GM19463 (cell line): Measurements from ENCODE around the gene CCDC88C.

ENCODE experiments used
- ATAC-seq: cut with Tn5 transposase; IDR thresholded peaks from one replicate; pipeline ENCODE4 v1.9.1; 2021; ENCODE audit warnings: mild to moderate bottlenecking, moderate library complexity; ENCODE audit not compliant: unreplicated experiment

The CCDC88C gene

DNA sequence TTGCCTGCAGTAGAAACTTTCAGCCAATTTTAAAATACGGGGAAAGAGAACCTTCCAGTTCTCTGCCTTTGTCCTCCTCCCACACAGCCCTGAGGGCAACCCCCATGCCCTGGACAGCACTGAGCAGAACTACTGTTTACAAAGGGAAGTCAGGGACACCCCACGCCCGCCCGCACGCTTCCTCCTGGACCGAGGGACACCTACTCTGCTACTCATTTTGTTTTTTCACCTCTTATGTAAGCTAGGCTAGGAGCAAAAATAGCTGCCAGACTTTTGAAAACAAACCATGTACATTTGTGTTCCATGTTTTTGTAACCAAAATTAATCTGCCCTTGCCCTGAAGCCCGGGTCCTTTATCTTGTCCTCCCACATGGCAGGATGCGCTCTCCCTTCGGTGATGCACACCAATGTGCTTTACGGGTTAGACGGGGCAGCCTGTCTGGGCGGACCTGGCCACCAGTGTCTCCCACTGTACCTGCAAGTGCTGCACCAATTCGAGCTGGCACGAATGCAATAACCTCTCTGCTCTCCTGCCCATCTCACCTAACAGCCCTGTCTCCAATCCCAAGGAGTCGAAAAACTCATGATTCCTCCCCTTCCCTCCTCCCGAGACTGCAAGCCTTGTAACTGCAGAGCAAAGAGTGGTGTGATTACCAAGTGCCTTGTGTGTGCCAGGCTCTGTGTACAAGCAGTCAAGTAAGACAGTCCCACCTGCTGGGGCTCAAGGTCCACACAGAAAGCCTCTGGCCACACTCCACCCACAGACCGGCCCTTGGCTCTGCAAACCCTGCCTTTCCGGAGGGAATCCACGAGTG lies 85.2 kb downstream of the CCDC88C start:
- ATAC-seq = no peak

DNA sequence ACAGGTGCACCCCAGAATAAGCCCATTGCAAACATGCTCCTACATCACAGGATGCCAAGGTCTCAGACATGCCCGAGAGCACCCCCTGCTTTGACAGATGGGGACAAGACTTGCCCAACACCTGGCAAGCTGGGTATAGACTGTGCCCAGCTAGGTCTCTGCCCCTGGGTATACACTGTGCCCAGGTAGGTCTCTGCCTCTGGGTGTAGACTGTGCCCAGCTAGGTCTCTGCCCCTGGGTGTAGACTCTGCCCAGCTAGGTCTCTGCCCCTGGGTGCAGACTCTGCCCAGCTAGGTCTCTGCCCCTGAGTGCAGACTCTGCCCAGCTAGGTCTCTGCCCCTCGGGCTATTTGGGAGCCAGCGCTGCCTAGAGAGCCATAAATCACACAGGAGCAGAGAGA lies 85.9 kb downstream of the CCDC88C start:
- no peak for ATAC-seq

DNA sequence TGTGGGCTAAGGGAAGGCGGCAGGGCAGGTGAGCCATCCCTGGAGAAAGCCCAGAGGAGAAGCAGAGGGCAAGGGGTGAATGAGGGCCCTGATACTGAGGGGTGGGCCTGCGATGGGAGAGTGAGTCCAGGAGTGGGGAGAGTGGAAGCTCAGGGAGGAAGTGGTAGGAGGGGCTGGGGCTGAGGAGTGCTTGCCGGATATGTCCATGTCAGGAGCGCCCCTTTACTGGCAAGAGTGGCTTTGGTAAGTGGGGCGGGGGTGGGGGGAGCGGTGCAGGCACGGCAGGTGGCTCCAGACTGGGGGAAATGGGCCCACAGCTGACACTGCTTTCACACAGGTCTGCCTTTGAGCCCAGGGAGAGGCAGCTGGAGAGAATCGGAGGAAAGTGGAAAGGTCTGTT lies 86.8 kb downstream of the CCDC88C start:
- ATAC-seq = peak; percentile 49

DNA sequence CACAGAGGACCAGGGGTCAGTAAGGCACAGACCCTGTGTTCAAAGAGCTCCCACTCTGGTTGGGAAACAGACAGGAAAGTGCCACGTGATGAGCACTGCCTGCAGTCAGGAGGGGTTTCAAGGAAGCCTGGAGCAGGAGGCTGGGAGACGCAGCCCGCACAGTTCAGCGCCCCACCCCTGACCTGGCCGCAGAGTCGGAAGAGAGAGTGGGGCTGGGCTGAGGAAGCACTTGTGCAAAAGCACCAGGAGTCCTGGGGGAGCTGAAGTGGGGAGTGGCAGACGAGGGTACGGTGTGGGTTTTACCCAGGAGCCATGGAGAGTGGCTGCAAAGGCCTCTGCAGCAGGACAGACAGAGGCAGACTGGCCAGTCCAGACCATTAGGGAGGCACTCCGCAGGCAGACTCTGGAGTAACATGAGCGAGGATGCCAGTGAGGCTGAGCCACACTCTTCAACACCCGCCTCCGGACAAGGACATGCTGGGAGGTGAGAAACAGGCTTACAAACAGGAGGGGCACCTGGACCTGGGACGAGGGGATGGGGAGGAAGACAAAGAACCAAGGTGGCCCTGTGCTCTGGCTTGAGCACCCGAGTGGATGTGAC lies 87.4 kb downstream of the CCDC88C start:
- no peak for ATAC-seq

DNA sequence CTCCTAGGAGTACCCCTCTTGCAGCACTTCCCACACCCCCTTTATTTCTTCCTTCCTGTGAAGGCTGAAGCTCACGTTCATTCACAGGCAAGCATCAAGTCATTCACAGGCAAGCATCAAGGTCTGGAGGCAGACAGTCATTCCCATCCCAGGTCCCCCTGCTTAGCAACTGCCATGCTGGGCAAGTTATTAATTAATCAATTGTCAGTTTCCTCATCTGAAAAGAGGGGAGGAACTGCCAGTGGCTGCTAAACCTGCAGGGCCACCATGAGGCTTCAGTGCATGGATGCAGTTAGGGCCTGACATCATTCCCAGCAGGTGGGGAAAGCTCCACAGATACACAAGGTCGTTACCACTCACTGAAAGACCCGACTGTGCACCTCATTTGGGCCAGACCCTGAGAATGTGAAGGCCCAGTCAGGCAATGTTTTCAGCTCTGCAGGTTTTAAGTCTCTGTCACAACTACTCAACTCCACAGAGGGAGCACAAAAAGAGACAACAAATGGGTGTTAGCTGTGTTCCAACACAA lies 88.1 kb downstream of the CCDC88C start:
- ATAC-seq = no peak

DNA sequence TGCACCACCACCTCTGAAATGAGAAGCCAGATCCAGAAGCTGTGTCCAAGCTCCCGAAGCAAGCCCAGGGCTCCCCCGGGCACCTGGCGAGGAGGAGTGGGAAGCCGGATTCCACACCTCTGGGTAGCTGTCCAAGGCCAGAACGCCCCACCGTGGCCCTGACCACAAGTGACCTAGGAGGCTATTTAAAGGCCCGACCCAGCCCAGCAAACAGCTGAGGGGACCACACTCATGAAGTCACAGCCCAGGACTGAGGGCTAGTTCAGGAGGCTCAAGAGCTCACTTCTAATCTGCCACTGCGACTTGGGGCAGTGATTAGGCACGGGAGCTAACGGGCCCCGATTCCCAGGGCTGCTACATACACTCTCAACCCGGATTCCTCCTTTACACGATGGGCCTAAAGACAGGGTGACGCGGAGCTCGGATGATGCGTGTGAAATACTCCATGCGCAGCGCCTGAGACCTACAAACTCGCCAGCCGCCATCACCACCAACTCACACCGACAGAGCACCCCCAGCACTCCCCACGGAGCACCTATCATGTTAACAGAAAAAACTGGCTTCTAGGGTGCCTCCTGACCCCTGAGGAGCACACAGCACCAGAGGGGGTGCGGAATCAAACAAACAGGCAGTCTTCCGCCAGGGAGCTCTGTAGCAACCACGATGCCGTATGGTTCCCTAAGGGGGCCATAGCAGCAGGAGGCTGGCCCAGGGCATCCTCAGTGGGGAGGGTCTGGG lies 89.1 kb downstream of the CCDC88C start:
- ATAC-seq = no peak

- ATAC-seq = no peak
These were observed 89.8 kb downstream of the CCDC88C start for GRCh38 chr14:91327661-91328312.

GRCh38 chr14:91327250-91327595 lies 90.4 kb downstream of the CCDC88C start:
- no peak for ATAC-seq

DNA sequence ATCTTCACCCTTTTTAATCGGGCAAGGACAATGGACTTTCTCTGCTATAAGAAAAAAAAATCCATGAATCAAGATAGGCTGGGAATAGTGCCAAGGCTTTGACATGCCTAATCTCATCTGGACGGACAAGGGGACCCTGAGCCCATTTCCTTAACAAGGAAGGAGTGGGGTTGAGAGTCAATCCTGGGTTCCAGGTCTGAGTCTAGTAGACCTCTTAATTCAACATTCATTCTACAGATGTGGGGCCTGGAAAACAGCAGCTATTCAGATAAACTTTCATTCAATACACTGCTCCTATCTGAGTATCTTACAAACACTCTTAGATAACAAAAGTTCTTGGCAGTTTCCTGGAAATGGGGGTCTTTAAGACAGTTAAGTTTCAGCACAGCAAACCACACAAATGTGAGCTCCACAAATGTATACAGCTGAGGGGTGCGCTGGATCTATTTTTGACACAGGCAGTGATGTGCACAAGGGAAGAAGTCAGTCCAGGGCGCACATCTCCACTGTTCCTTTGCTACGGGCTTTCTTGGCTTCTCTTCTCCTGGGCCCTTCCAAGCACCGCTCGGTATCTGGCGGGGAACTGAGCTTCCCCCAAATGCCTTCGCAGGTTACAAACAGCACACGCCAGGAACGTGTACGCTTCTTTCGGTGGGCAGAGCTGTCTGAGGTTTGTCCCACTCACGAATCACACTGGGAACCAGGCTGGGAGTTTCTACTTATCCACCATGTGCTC lies 90.9 kb downstream of the CCDC88C start:
- ATAC-seq = no peak

DNA sequence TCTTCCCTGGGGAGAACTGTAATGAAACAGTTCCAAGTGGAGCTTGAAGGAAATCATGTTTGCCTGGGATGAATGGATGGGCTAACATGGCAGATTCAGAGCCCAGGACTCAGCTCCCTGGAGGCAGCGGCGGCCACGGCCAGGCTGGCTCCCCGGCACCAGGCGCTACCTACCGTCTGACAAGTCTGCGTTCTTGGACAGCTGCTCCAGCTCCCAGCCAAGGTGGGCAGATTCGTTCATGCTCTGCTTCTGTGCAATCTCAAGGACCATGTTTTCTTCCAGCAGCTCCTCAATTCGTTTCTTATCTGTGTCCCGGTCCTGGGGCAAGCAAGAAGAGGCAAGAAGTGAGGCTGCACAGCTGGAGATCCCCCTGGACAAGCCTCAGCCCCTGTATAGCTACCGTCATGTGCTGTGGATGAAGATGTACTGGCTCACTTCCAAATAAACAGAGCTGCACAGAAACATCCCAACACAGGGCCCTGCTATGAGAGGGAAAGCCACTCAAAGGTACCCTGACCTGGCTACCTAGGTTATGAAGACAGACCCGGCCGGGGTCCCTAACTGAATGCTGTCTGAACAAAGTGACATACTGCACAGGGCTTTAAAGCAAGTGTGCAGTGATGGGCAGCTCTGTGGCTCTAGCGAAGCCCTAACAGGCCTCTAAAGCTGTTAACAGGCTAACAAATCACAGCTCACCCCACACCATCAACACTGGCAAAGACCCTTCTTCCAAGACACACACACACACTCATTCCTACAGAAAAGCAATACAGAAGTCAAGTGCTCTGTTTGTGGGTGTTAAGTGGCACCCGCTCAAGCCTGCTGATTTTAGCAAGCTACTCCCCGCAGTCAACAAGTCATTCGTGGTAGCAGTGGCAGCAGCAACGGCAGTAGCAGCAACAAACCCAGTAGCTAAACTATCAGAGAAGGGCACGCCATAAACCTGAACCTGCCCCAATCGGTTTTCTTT lies 92.7 kb downstream of the CCDC88C start:
- ATAC-seq = no peak

- ATAC-seq = peak; percentile 77
These were observed 93.7 kb downstream of the CCDC88C start for GRCh38 chr14:91323671-91324605.

DNA sequence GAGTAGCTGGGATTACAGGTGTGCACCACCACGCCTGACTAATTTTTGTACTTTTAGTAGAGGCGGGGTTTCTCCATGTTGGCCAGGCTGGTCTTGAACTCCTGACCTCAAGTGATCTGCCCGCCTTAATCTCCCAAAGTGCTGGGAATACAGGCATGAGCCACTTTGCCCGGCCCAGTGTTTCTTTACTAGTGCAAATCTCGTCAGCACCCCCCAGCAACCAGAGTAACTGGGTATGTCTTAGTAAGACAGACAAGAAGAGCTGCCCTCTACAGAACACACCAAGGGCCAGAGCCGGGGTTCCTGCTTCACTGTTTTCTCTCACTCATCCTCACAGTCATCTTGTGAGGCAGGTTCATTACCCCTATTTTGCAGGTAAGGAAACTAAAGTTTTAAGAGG lies 94.6 kb downstream of the CCDC88C start:
- no peak for ATAC-seq

GRCh38 chr14:91322623-91323022 lies 95.0 kb downstream of the CCDC88C start:
- no peak for ATAC-seq

DNA sequence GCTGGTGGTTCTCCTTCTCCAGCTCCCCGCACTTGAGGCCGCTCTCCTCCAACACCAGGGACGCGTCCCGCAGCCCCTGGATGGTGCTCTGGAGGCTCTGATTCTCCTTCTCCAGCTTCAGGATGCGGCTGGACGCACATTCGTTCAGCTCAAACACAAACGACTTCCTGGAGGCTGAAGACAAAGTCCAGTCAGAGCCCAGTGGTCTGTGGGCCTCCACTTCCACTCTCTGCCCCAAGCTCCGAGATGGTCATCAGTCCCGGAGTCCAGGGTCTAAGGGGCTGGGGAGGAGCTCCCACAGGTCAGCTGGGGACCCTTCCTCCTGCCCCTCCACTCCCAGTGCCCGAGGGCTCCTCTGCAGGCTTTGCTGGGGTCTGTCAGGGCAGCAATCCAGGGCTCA lies 96.5 kb downstream of the CCDC88C start:
- no peak for ATAC-seq

DNA sequence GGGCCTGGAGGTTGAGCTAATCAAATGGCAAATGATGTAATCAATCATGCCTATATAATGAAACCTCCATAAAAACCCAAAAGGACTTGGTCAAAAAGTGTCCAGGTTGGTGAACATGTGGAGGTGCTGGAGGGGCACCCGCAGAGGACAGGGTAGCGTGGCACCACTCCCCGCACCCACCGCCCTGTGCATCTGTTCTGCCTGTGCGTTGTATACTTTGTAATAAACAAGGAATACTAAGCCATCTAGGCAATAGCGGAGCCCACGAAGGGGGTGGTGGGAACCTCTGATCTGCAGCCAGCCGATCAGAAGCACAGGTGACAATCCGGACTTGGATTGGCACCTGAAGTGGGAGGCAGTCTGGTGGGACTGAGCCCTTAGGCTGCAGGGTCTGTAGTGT lies 97.4 kb downstream of the CCDC88C start:
- no peak for ATAC-seq

DNA sequence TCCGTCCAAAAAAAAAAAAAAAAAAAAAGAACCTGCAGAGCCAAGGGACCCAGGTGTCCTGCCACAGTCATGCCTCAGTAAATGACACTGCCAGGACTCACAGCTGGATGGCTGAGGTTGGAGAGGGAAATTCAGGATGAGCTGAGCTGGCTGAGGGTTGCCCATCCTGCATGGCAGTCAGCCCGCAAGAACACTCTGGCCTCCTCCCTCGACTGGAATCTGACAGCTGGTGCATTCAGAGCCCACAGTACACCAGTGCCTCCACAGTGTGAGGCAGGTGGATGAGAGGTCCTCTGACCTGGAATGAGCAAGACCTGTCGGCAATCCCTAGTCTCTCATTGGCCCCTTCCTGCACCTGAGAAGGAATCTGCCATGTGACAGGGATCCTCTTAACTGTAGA lies 98.7 kb downstream of the CCDC88C start:
- no peak for ATAC-seq

DNA sequence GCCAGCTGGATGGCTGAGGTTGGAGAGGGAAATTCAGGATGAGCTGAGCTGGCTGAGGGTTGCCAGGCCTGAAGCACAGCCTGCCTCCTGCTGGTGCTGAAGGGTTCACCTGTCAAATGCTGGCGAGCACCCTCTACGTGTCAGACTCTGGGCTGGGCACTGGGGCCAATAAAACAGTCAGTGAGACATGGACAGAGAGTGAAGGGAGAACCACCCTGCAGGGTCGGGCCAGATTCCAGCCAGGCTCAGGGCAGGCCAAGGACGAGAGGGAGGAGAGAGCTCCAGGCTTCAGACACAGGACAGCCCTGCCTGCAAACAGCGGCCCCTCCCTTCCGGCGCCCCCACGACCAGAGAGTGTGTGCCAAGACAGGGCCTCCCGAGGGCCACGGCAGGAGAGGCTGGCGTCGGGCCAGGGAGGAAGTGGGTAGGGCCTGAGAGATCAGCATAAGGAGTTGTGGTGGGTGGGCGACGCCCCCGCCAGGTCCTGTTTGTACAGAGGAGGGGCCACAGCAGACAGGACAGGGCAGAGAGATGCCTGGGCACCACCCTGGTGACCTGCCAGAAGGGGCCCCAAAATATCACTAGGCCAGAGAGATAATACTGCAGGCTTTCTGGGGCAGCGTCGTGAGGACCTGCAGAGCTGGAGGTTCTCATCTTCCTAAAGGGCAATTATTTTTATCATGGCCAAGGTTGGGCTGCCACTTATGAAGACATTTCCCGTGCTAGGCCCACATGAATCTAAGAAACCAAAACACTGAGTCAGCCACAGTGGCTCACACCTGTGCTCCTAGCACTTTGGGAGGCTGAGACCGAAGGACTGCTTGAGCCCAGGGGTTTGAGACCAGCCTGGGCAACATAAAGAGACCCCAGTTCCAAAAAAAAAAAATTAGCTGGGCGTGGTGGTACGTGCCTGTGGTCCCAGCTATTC lies 100.0 kb downstream of the CCDC88C start:
- peak; percentile 27 for ATAC-seq
